Spleen (tissue), 11 donors: ENCODE data around the gene CISTR. TPM values are rescaled to one million over a fixed set of nuclear protein-coding genes. Genes with fewer than 3 reads are reported as not detected.

ENCODE experiments used
- DNase-seq: peaks from one replicate; pipeline ENCODE4 v3.0.0-alpha.2; 2020
- H3K27ac ChIP-seq, 8 donors: fragments of 200-600 bp; sonication (generic) in 7 of 8; 1 replicate in 4 of 8; 2 replicates in 4 of 8; pipeline versions ENCODE4 v1.5.0 to v1.8.0; 2016 to 2021; ENCODE audit warnings: inconsistent platforms in 4 of 8, mild to moderate bottlenecking in 4 of 8, moderate library complexity in 1 of 8
- H3K27me3 ChIP-seq, 7 donors: fragments of 200-600 bp; sonication (generic) in 6 of 7; replicated peaks in 1 of 7; 1 replicate in 4 of 7; 2 replicates in 3 of 7; pipeline versions ENCODE4 v1.5.0 to v1.8.0; 2016 to 2021; ENCODE audit warnings: inconsistent platforms in 3 of 7, mild to moderate bottlenecking in 1 of 7
- H3K36me3 ChIP-seq, 6 donors: fragments of 200-600 bp; sonication (generic) in 5 of 6; 1 replicate in 4 of 6; 2 replicates in 2 of 6; pipeline versions ENCODE4 v1.5.0 to v1.8.0; 2016 to 2021; ENCODE audit warnings: inconsistent platforms in 2 of 6
- H3K4me1 ChIP-seq, 6 donors: fragments of 200-600 bp; sonication (generic) in 5 of 6; 1 replicate in 3 of 6; 2 replicates in 3 of 6; pipeline versions ENCODE4 v1.5.0 to v1.8.0; 2016 to 2021; ENCODE audit warnings: inconsistent platforms in 3 of 6
- H3K4me3 ChIP-seq, 8 donors: fragments of 200-600 bp; sonication (generic) in 7 of 8; 1 replicate in 4 of 8; 2 replicates in 4 of 8; pipeline versions ENCODE4 v1.5.0 to v1.8.0; 2016 to 2021; ENCODE audit warnings: inconsistent platforms in 4 of 8, mild to moderate bottlenecking in 4 of 8, moderate library complexity in 2 of 8
- H3K9me3 ChIP-seq, 8 donors: fragments of 200-600 bp; sonication (generic) in 7 of 8; 1 replicate in 4 of 8; 2 replicates in 4 of 8; pipeline versions ENCODE4 v1.5.0 to v1.8.0; 2016 to 2021; ENCODE audit warnings: inconsistent platforms in 4 of 8
- POLR2A ChIP-seq, 3 donors: fragments of 450-650 bp; IDR thresholded peaks; one replicate each; pipeline ENCODE4 v1.5.1; 2017; ENCODE audit warnings: antibody characterized with exemption in 3 of 3, mild to moderate bottlenecking in 1 of 3
- POLR2AphosphoS5 ChIP-seq, 3 donors: sonication (generic); formaldehyde crosslinking; IDR thresholded peaks; one replicate each; pipeline ENCODE4 v1.5.1; 2017; ENCODE audit warnings: antibody characterized with exemption in 3 of 3
- WGBS, 5 donors: extraction: QIAGEN DNeasy Blood & Tissue Kit in 3 of 5; methylation state at CpG; one replicate each; pipeline versions ENCODE4 v1.1.5 to v1.1.7; 2013 to 2018; 5-methylcytosine and 5-hydroxymethylcytosine counted together
- intact Hi-C: fragments of 100-400 bp; cut with DNase I; formaldehyde crosslinking; loops from one replicate; pipeline ENCODE4 v1.15.0; 2023; ENCODE audit warnings: low total_unique reads
- polyA plus RNA-seq, 3 donors: library from polyadenylated mRNA; stranded (reverse); fragments of 200-250 nt; gene quantifications; one replicate each; pipeline ENCODE4 v1.2.1, GENCODE V29; 2013
- total RNA-seq, 7 donors: library from RNA; depleted of rRNA in 3 of 7; stranded (reverse); fragments of >200 nt in 3 of 7; fragmentation: NEBNext Ultra II Directional in 4 of 7; extraction: Animal tissue kit (Norgen Biotek cat#: 25700) in 4 of 7; gene quantifications; one replicate each; pipeline versions ENCODE4 v1.1.0 to v1.2.1, GENCODE V29; 2016 to 2021
- TF ChIP-seq, protein P1 (sequence below), 11 experiments: fragments of 200-600 bp in 7 of 11; fragments of 450-650 bp in 4 of 11; sonication (generic) in 4 of 11; IDR thresholded peaks in 8 of 11; conservative IDR thresholded peaks in 3 of 11; 1 replicate in 7 of 11; 2 replicates in 4 of 11; pipeline versions ENCODE4 v1.4.0 to v1.8.0; 2016 to 2021; ENCODE audit warnings: antibody characterized with exemption in 11 of 11, inconsistent platforms in 4 of 11, mild to moderate bottlenecking in 1 of 11
- donor health status: healthy with polysubstance abuse.
- donor health status: DM: no; HTN: no; CAD: no; lungs with moderate emphysema.
- donor health status: DM: no; HTN: no; CAD: no.
- donor health status: Bipolar disorder and iron deficiency.
- donor health status: healthy.
- donor health status: DM: no; HTN: no; CAD: no.
- donor health status: DM: yes; HTN: yes; CAD: no.

Gene CISTR
- total and polyA plus RNA-seq, 10 donors, result 0.20 TPM; not detected in 9

DNA sequence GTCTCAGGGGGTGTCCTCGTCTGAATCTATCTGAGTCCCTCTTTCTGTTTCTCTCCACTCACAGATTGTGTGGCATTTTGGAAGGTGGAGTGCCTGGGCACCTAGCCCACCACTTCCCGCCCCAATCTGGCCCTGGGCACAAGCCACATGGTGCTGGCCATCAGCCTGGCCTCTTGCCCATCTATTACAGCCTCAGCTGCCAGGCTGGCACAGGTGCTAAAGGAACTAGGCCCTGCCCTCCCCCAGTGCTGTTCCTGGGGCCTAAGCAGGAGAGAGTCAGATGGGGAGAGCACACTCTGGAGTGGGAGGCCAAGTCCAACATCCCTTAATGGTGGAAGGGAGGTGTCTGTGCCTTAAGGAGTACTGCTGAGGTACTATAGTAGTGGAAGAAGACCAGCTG, 16.2 kb downstream of the CISTR start:
- Histone ChIP-seq H3K9me3 (no peaks in the 10 kb centered on the region), H3K27ac (no peak overlapping the region), H3K27me3 (peaks cover 5 to 63% (median 36%) of the 10 kb centered on the region in 7 donors), H3K36me3 (no peaks in the 10 kb centered on the region), H3K4me3 (no peak overlapping the region), H3K4me1 (peaks cover 11 to 27% (median 21%) of the 10 kb centered on the region in 6 donors)
- no peak for DNase-seq
- TF ChIP-seq POLR2AphosphoS5 (IDR thresholded peaks at IDR 0.05) (no peak), POLR2A (IDR thresholded peaks at IDR 0.05) (no peak)
- TF ChIP-seq, protein P1, sequence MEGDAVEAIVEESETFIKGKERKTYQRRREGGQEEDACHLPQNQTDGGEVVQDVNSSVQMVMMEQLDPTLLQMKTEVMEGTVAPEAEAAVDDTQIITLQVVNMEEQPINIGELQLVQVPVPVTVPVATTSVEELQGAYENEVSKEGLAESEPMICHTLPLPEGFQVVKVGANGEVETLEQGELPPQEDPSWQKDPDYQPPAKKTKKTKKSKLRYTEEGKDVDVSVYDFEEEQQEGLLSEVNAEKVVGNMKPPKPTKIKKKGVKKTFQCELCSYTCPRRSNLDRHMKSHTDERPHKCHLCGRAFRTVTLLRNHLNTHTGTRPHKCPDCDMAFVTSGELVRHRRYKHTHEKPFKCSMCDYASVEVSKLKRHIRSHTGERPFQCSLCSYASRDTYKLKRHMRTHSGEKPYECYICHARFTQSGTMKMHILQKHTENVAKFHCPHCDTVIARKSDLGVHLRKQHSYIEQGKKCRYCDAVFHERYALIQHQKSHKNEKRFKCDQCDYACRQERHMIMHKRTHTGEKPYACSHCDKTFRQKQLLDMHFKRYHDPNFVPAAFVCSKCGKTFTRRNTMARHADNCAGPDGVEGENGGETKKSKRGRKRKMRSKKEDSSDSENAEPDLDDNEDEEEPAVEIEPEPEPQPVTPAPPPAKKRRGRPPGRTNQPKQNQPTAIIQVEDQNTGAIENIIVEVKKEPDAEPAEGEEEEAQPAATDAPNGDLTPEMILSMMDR (IDR thresholded peaks at IDR 0.05 in 8 of 11, conservative IDR thresholded peaks at IDR 0.05 in 3 of 11), result no peak
- WGBS, 5 donors, result 57 to 75% (median 72%) methylated on average over 2 of the region's 2 CpGs
- intact Hi-C loops, result no loop called here

- H3K9me3 ChIP-seq, result no peaks in the 10 kb centered on the region
- H3K27ac ChIP-seq, result no peak overlapping the region
- 87 to 92% (median 90%) methylated on average over 9 of the region's 9 CpGs for whole genome bisulfite sequencing, 5 donors
- no peaks in the 10 kb centered on the region for H3K36me3 ChIP-seq
- no peak for DNase-seq
- peaks cover 10 to 16% (median 14%) of the 10 kb centered on the region in 6 donors for H3K4me1 ChIP-seq
- no peak overlapping the region for H3K4me3 ChIP-seq
- intact Hi-C loops, result no loop called here
- no peak for TF ChIP-seq POLR2A (IDR thresholded peaks at IDR 0.05)
- TF ChIP-seq POLR2AphosphoS5 (IDR thresholded peaks at IDR 0.05), result no peak
- TF ChIP-seq, protein P1 (IDR thresholded peaks at IDR 0.05 in 8 of 11, conservative IDR thresholded peaks at IDR 0.05 in 3 of 11), result no peak
- peaks cover 0 to 51% (median 25%) of the 10 kb centered on the region in 7 donors for H3K27me3 ChIP-seq
Observed at GRCh38 chr12:53734425-53734824, 17.4 kb downstream of the CISTR start.

DNA sequence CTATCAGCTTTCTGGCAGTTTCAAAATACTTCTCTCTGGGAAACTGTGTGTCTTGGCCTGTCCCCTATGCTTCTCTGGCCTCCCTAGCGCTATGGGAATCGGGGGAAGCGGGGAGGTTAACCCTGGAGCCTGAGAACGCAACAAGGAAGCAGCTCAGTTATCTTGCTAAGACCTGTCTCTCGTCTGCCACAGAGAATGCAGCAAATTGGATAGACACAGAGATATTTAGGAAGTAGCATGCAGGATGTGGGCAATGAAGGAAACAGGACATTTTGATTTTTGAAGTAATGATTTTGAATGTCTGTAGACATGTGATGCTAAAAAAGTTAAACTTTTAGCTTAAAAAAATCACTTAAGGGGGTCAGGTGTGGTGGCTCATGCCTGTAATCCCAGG, 18.0 kb downstream of the CISTR start:
- peaks cover 0 to 45% (median 20%) of the 10 kb centered on the region in 7 donors for H3K27me3 ChIP-seq
- no peak for TF ChIP-seq POLR2A (IDR thresholded peaks at IDR 0.05)
- 14 to 34% (median 27%) methylated on average over 5 of the region's 5 CpGs for WGBS, 5 donors
- no peaks in the 10 kb centered on the region for H3K36me3 ChIP-seq
- H3K27ac ChIP-seq, result no peak overlapping the region
- H3K4me1 ChIP-seq, result peaks cover 6 to 10% (median 8%) of the 10 kb centered on the region in 6 donors
- intact Hi-C loops, result no loop called here
- H3K9me3 ChIP-seq, result no peaks in the 10 kb centered on the region
- H3K4me3 ChIP-seq, result no peak overlapping the region
- DNase-seq, result no peak

- TF ChIP-seq POLR2AphosphoS5 (IDR thresholded peaks at IDR 0.05) (no peak), POLR2A (IDR thresholded peaks at IDR 0.05) (no peak)
- TF ChIP-seq, protein P1 (IDR thresholded peaks at IDR 0.05 in 8 of 11, conservative IDR thresholded peaks at IDR 0.05 in 3 of 11), result no peak
- Histone ChIP-seq H3K27me3 (peaks cover 0 to 40% (median 14%) of the 10 kb centered on the region in 7 donors), H3K36me3 (no peaks in the 10 kb centered on the region), H3K4me1 (peaks cover under 1 to 5% (median 2%) of the 10 kb centered on the region in 6 donors), H3K27ac (no peak overlapping the region), H3K4me3 (no peak overlapping the region), H3K9me3 (no peaks in the 10 kb centered on the region)
- DNase-seq, result no peak
- intact Hi-C loops, result no loop called here
- 88 to 97% (median 91%) methylated on average over 2 of the region's 2 CpGs for WGBS, 5 donors
Observed at GRCh38 chr12:53733051-53733806, 18.6 kb downstream of the CISTR start.
